ENCODE measurements around the gene ERG.

The ERG gene

GRCh38 chr21:38475519-38475918, 22.8 kb downstream of the ERG start:
- no peak for DNase-seq (ENCODE audit: low read depth, low spot score)

GRCh38 chr21:38474796-38475195, 23.5 kb downstream of the ERG start:
- no peak for DNase-seq (ENCODE audit: low read depth, low spot score)

- DNase-seq (ENCODE audit: low read depth, low spot score), result no peak
These were observed 24.2 kb downstream of the ERG start for GRCh38 chr21:38474124-38474523.

GRCh38 chr21:38472412-38473108, 25.7 kb downstream of the ERG start:
- no peak for DNase-seq (ENCODE audit: low read depth, low spot score)

GRCh38 chr21:38471766-38472165, 26.5 kb downstream of the ERG start:
- DNase-seq (ENCODE audit: low read depth, low spot score), result no peak

GRCh38 chr21:38470755-38471154, 27.5 kb downstream of the ERG start:
- DNase-seq (ENCODE audit: low read depth, low spot score), result no peak

GRCh38 chr21:38469642-38470041, 28.6 kb downstream of the ERG start:
- no peak for DNase-seq (ENCODE audit: low read depth, low spot score)

GRCh38 chr21:38468989-38469388, 29.3 kb downstream of the ERG start:
- no peak for DNase-seq (ENCODE audit: low read depth, low spot score)

GRCh38 chr21:38467911-38468310, 30.4 kb downstream of the ERG start:
- DNase-seq (ENCODE audit: low read depth, low spot score), result no peak

- no peak for DNase-seq (ENCODE audit: low read depth, low spot score)
These were observed 30.9 kb downstream of the ERG start for GRCh38 chr21:38467374-38467773.

- DNase-seq (ENCODE audit: low read depth, low spot score), result no peak
These were observed 38.0 kb downstream of the ERG start for GRCh38 chr21:38460171-38460742.

GRCh38 chr21:38459490-38459889, 38.8 kb downstream of the ERG start:
- no peak for DNase-seq (ENCODE audit: low read depth, low spot score)

GRCh38 chr21:38455403-38455802, 42.9 kb downstream of the ERG start:
- DNase-seq (ENCODE audit: low read depth, low spot score), result no peak

- DNase-seq (ENCODE audit: low read depth, low spot score), result no peak
These were observed 43.6 kb downstream of the ERG start for GRCh38 chr21:38454702-38455101.

GRCh38 chr21:38454161-38454560, 44.1 kb downstream of the ERG start:
- DNase-seq (ENCODE audit: low read depth, low spot score), result no peak

- no peak for DNase-seq (ENCODE audit: low read depth, low spot score)
These were observed 49.4 kb downstream of the ERG start for GRCh38 chr21:38448671-38449385.

- no peak for DNase-seq (ENCODE audit: low read depth, low spot score)
These were observed 50.7 kb downstream of the ERG start for GRCh38 chr21:38447611-38448010.

- no peak for DNase-seq (ENCODE audit: low read depth, low spot score)
These were observed 53.6 kb downstream of the ERG start for GRCh38 chr21:38444691-38445090.

GRCh38 chr21:38443110-38443509, 55.2 kb downstream of the ERG start:
- no peak for DNase-seq (ENCODE audit: low read depth, low spot score)

- DNase-seq (ENCODE audit: low read depth, low spot score), result no peak
These were observed 57.1 kb downstream of the ERG start for GRCh38 chr21:38441153-38441552.

- no peak for DNase-seq (ENCODE audit: low read depth, low spot score)
These were observed 57.5 kb downstream of the ERG start for GRCh38 chr21:38440746-38441145.

GRCh38 chr21:38439957-38440356, 58.3 kb downstream of the ERG start:
- no peak for DNase-seq (ENCODE audit: low read depth, low spot score)

- DNase-seq (ENCODE audit: low read depth, low spot score), result no peak
These were observed 58.9 kb downstream of the ERG start for GRCh38 chr21:38439426-38439825.

Measured in brain pericyte (primary cell).